Right lobe of liver (tissue), 6 donors: ENCODE results near the gene KRTAP10-12. TPM values are rescaled to one million over a fixed set of nuclear protein-coding genes. Genes with fewer than 3 reads are reported as not detected.

ENCODE experiments used
- ATAC-seq, 4 donors: fragments of 200-7000 bp; cut with Tn5 transposase; one replicate each; pipeline ENCODE4 v1.9.1; 2020; ENCODE audit warnings: mild to moderate bottlenecking in 4 of 4, moderate library complexity in 4 of 4
- DNase-seq, 3 donors: peaks; one replicate each; pipeline ENCODE4 v3.0.0-alpha.2; 2020
- H3K27ac ChIP-seq, 3 donors: fragments of 200-600 bp; one replicate each; pipeline ENCODE4 v1.8.0; 2022
- H3K27me3 ChIP-seq, 2 donors: fragments of 200-600 bp; one replicate each; pipeline ENCODE4 v1.8.0; 2022
- H3K36me3 ChIP-seq, 4 donors: fragments of 200-600 bp; sonication (generic) in 1 of 4; one replicate each; pipeline versions ENCODE4 v1.5.1 to v1.8.0; 2017 to 2022; ENCODE audit warnings: control low read depth in 1 of 4
- H3K4me1 ChIP-seq, 4 donors: fragments of 200-600 bp; sonication (generic) in 1 of 4; one replicate each; pipeline versions ENCODE4 v1.5.1 to v1.8.0; 2017 to 2022; ENCODE audit warnings: control low read depth in 1 of 4
- H3K4me3 ChIP-seq, 3 donors: fragments of 200-600 bp; one replicate each; pipeline ENCODE4 v1.8.0; 2022
- H3K9me3 ChIP-seq, 4 donors: fragments of 200-600 bp; sonication (generic) in 1 of 4; one replicate each; pipeline versions ENCODE4 v1.5.1 to v1.8.0; 2017 to 2022; ENCODE audit warnings: control low read depth in 1 of 4
- CTCF ChIP-seq, 4 donors: fragments of 200-600 bp in 3 of 4; fragments of 450-650 bp in 1 of 4; IDR thresholded peaks; one replicate each; pipeline versions ENCODE4 v1.5.1 to v1.8.0; 2016 to 2022; ENCODE audit warnings: antibody characterized with exemption in 4 of 4, mild to moderate bottlenecking in 2 of 4
- POLR2A ChIP-seq: fragments of 450-650 bp; IDR thresholded peaks from one replicate; pipeline ENCODE4 v1.6.1; 2017; ENCODE audit warnings: antibody characterized with exemption, mild to moderate bottlenecking
- WGBS: methylation state at CpG from one replicate; pipeline ENCODE4 v1.1.6; 2018; ENCODE audit warnings: low coverage, low lambda C conversion rate; ENCODE audit not compliant: insufficient coverage; ENCODE audit errors: missing lambda C conversion rate; 5-methylcytosine and 5-hydroxymethylcytosine counted together
- intact Hi-C, 2 donors: fragments of 100-400 bp; cut with DNase I; formaldehyde crosslinking; loops; one replicate each; pipeline versions ENCODE4 v1.11.2 to v1.14.1; 2022
- total RNA-seq, 6 experiments: library from RNA; depleted of rRNA in 2 of 6; stranded (reverse); fragments of >200 nt in 2 of 6; fragmentation: NEBNext Ultra II Directional in 3 of 6; extraction: Animal tissue kit (Norgen Biotek cat#: 25700) in 3 of 6; gene quantifications; one replicate each; pipeline versions ENCODE4 v1.1.0 to v1.2.4, GENCODE V29; 2016 to 2023
- donor health status: DM: no; HTN: yes; CAD: no.
- donor health status: DM: no; HTN: no; CAD: no.
- donor health status: DM: no; HTN: no; CAD: no.
- donor health status: DM: no; HTN: yes; CAD: no.
- donor health status: DM: no; HTN: yes; CAD: no.

Gene KRTAP10-12
- total RNA-seq, 6 experiments from 2014 or later, result not detected

DNA sequence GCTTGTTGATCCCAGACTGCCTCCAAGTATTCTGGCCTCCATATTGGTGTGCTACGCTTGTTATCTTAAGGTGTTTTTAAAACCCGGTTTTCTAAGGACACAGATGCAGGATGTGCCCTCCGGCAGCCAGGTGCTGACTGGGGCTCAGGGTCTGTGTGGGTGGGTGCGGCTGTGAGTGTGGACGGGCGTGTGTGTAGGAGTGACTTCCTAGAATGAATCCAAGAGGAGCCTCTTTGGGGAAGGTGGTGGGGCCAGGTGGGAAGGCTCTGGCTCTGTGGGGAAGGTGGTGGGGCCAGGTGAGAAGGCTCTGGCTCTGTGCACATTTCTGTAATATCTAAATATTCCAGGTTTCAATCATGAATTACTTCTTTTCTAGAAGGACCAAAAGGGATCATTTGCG lies 27.2 kb downstream of the KRTAP10-12 start:
- ATAC-seq (no peak), DNase-seq (peak in 1 of 3 donors; percentile 31)
- Histone ChIP-seq H3K4me3 (no peak overlapping the region), H3K36me3 (no peaks in the 10 kb centered on the region), H3K4me1 (no peaks in the 10 kb centered on the region), H3K27me3 (peaks cover 0 to 13% of the 10 kb centered on the region in 2 donors), H3K9me3 (no peaks in the 10 kb centered on the region), H3K27ac (no peak overlapping the region)
- intact Hi-C loops, result no loop called here
- TF ChIP-seq POLR2A (no peak), CTCF (IDR thresholded peaks at IDR 0.05) (no peak)
- WGBS, result 77% methylated on average over 6 of the region's 7 CpGs

DNA sequence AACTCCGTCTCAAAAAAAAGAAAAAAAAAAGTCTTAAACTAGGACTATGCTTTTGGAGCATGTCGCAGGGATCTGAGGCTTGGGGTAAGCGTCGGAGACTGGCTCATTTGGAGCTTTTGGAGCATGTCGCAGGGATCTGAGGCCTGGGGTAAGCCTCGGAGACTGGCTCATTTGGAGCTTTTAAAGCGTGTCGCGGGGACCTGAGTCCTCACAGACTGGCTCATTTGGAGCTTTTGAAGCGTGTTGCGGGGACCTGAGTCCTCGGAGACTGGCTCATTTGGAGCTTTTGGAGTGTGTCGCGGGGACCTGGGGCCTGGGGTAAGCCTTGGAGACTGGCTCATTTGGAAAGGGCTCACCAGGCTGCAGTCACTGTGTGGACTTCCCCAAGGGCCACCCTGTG lies 28.0 kb downstream of the KRTAP10-12 start:
- ATAC-seq (no peak), DNase-seq (no peak)
- intact Hi-C loops, result no loop called here
- Histone ChIP-seq H3K36me3 (no peaks in the 10 kb centered on the region), H3K4me1 (no peaks in the 10 kb centered on the region), H3K27me3 (peaks cover 0 to 13% of the 10 kb centered on the region in 2 donors), H3K27ac (no peak overlapping the region), H3K4me3 (no peak overlapping the region), H3K9me3 (no peaks in the 10 kb centered on the region)
- TF ChIP-seq POLR2A (no peak), CTCF (IDR thresholded peaks at IDR 0.05) (no peak)
- 83% methylated on average over 10 of the region's 14 CpGs for WGBS

GRCh38 chr21:44726826-44727225 lies 29.9 kb downstream of the KRTAP10-12 start:
- H3K27ac ChIP-seq, result no peak overlapping the region
- no peaks in the 10 kb centered on the region for H3K36me3 ChIP-seq
- no peaks in the 10 kb centered on the region for H3K4me1 ChIP-seq
- no CpG with 5 or more reads among the region's 6 CpGs for WGBS
- no peaks in the 10 kb centered on the region for H3K9me3 ChIP-seq
- peak in 1 of 3 donors; percentile 47 for DNase-seq
- ATAC-seq, result no peak
- H3K4me3 ChIP-seq, result no peak overlapping the region
- TF ChIP-seq CTCF (IDR thresholded peaks at IDR 0.05) (no peak), POLR2A (no peak)
- H3K27me3 ChIP-seq, result peaks cover 0 to 13% of the 10 kb centered on the region in 2 donors
- intact Hi-C loops, result no loop called here

- DNase-seq, result no peak
- Histone ChIP-seq H3K4me3 (no peak overlapping the region), H3K9me3 (no peaks in the 10 kb centered on the region), H3K27me3 (peaks cover 0 to 13% of the 10 kb centered on the region in 2 donors), H3K27ac (no peak overlapping the region), H3K36me3 (no peaks in the 10 kb centered on the region), H3K4me1 (no peaks in the 10 kb centered on the region)
- ATAC-seq, result no peak
- intact Hi-C loops, result no loop called here
- TF ChIP-seq CTCF (IDR thresholded peaks at IDR 0.05) (no peak), POLR2A (no peak)
- 90% methylated on average over 2 of the region's 8 CpGs for WGBS
These were observed 30.3 kb downstream of the KRTAP10-12 start for GRCh38 chr21:44727321-44727720.

DNA sequence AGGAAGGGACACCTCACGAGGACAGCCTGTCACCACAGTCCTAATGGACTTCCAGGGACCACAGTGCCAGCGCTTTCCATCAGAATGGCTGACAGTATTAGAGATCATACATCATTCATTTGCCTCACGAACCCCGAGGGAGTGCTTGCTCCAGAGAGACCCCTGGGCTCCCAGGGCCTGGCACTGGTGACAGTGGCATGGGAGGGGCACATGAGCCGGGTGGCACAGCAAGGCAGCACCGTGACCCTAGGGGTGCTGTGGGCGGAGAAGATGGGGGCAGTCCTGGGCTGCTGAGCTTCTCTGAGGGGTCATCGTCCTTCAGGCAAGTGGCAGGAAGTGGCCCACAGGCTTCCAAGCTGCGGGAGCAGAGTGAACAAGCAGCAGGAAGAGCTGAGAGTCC lies 30.8 kb downstream of the KRTAP10-12 start:
- ATAC-seq, result no peak
- Histone ChIP-seq H3K27ac (no peak overlapping the region), H3K27me3 (peaks cover 0 to 13% of the 10 kb centered on the region in 2 donors), H3K36me3 (no peaks in the 10 kb centered on the region), H3K4me1 (no peaks in the 10 kb centered on the region), H3K9me3 (no peaks in the 10 kb centered on the region), H3K4me3 (no peak overlapping the region)
- TF ChIP-seq POLR2A (no peak), CTCF (IDR thresholded peaks at IDR 0.05) (no peak)
- WGBS, result 32% methylated on average over 3 of the region's 9 CpGs
- intact Hi-C loops, result no loop called here
- DNase-seq, result no peak
